GM23338 (cell line): Measurements from ENCODE around the gene RBBP7. TPM values are rescaled to one million over a fixed set of nuclear protein-coding genes. Genes with fewer than 3 reads are reported as not detected.

Source experiments
- ATAC-seq: fragments of 200-7000 bp; cut with Tn5 transposase; 3 replicates; pipeline ENCODE4 v1.9.1; 2020
- DNase-seq: peaks from one replicate; pipeline ENCODE4 v3.0.0-alpha.2; 2015; ENCODE audit warnings: low spot score
- H2AFZ ChIP-seq: fragments of 200-600 bp; sonication (generic); 2 replicates; pipeline ENCODE4 v1.8.0; 2016; ENCODE audit warnings: antibody characterized with exemption, mild to moderate bottlenecking, moderate library complexity
- H3F3A ChIP-seq: fragments of 200-600 bp; sonication (generic); replicated peaks from 2 replicates; pipeline ENCODE4 v1.8.0; 2017; ENCODE audit warnings: antibody characterized with exemption, mixed run types, low read depth
- H3K27ac ChIP-seq: fragments of 200-600 bp; sonication (generic); 2 replicates; pipeline ENCODE4 v1.6.1; 2016; ENCODE audit warnings: low read depth
- H3K27me3 ChIP-seq: fragments of 200-600 bp; sonication (generic); 2 replicates; pipeline ENCODE4 v1.8.0; 2016; ENCODE audit warnings: mild to moderate bottlenecking, mixed run types, moderate library complexity; ENCODE audit not compliant: insufficient read depth
- H3K36me3 ChIP-seq: fragments of 200-600 bp; sonication (generic); 2 replicates; pipeline ENCODE4 v1.8.0; 2016; ENCODE audit warnings: mild to moderate bottlenecking; ENCODE audit not compliant: insufficient read depth
- H3K4me1 ChIP-seq: fragments of 200-600 bp; sonication (generic); 2 replicates; pipeline ENCODE4 v1.8.0; 2016; ENCODE audit warnings: mild to moderate bottlenecking, moderate library complexity; ENCODE audit not compliant: insufficient read depth
- H3K4me2 ChIP-seq: fragments of 200-600 bp; sonication (generic); 2 replicates; pipeline ENCODE4 v1.7.1; 2017; ENCODE audit warnings: mixed run types
- H3K4me3 ChIP-seq: fragments of 200-600 bp; sonication (generic); 2 replicates; pipeline ENCODE4 v1.6.1; 2016; ENCODE audit warnings: mixed run types
- H3K79me2 ChIP-seq: fragments of 200-600 bp; sonication (generic); replicated peaks from 2 replicates; pipeline ENCODE4 v1.8.0; 2017; ENCODE audit warnings: mild to moderate bottlenecking; ENCODE audit not compliant: insufficient read depth
- H3K9me2 ChIP-seq: fragments of 200-600 bp; sonication (generic); 2 replicates; pipeline ENCODE4 v1.8.0; 2017; ENCODE audit not compliant: insufficient read depth
- H4K20me1 ChIP-seq: fragments of 200-600 bp; sonication (generic); replicated peaks from 2 replicates; pipeline ENCODE4 v1.8.0; 2017; ENCODE audit warnings: mild to moderate bottlenecking; ENCODE audit not compliant: insufficient read depth
- H3K27ac Mint-ChIP-seq: 2 replicates; pipeline ENCODE4 v1.8.0; 2020; ENCODE audit warnings: inconsistent platforms, mild to moderate bottlenecking, moderate library complexity, mixed read lengths
- H3K27me3 Mint-ChIP-seq: 3 replicates; pipeline ENCODE4 v1.8.0; 2022; ENCODE audit warnings: low read depth, mild to moderate bottlenecking, moderate library complexity, mixed read lengths, inconsistent platforms; ENCODE audit not compliant: insufficient read depth, poor library complexity
- H3K36me3 Mint-ChIP-seq: 3 replicates; pipeline ENCODE4 v1.8.0; 2021; ENCODE audit warnings: low read depth, mild to moderate bottlenecking, inconsistent platforms, moderate library complexity, mixed read lengths
- H3K4me1 Mint-ChIP-seq: 3 replicates; pipeline ENCODE4 v1.8.0; 2020; ENCODE audit warnings: mild to moderate bottlenecking, inconsistent platforms, mixed read lengths
- H3K4me3 Mint-ChIP-seq: 3 replicates; pipeline ENCODE4 v1.8.0; 2021; ENCODE audit warnings: moderate library complexity, mild to moderate bottlenecking, inconsistent platforms, mixed read lengths
- H3K9me3 Mint-ChIP-seq: 3 replicates; pipeline ENCODE4 v1.8.0; 2020; ENCODE audit warnings: moderate library complexity, mild to moderate bottlenecking, inconsistent platforms, mixed read lengths
- CREB1 ChIP-seq: fragments of 250-450 bp; sonication (Bioruptor Pico); IDR thresholded peaks from 2 replicates; pipeline ENCODE4 v1.5.0; 2020; ENCODE audit warnings: low read depth, mild to moderate bottlenecking, moderate library complexity
- ETS1 ChIP-seq: IDR thresholded peaks from 2 replicates; pipeline ENCODE4 v1.6.1; 2016; ENCODE audit warnings: antibody characterized with exemption
- EZH2 ChIP-seq: fragments of 200-600 bp; sonication (generic); IDR thresholded peaks from one replicate; pipeline ENCODE4 v1.8.0; 2017; ENCODE audit warnings: antibody characterized with exemption, mild to moderate bottlenecking, low read depth; ENCODE audit not compliant: unreplicated experiment
- EZH2phosphoT487 ChIP-seq: fragments of 200-600 bp; sonication (generic); IDR thresholded peaks from one replicate; pipeline ENCODE4 v1.8.1; 2018; ENCODE audit warnings: antibody characterized with exemption; ENCODE audit not compliant: unreplicated experiment
- JUNB ChIP-seq: IDR thresholded peaks from one replicate; pipeline ENCODE4 v1.6.1; 2016; ENCODE audit warnings: antibody characterized with exemption; ENCODE audit not compliant: unreplicated experiment
- NANOG ChIP-seq: IDR thresholded peaks from 2 replicates; pipeline ENCODE4 v1.6.1; 2016; ENCODE audit warnings: antibody characterized with exemption, borderline replicate concordance
- POLR2AphosphoS5 ChIP-seq: IDR thresholded peaks from 2 replicates; pipeline ENCODE4 v1.6.1; 2016; ENCODE audit warnings: antibody characterized with exemption, low read depth
- REST ChIP-seq: IDR thresholded peaks from one replicate; pipeline ENCODE4 v1.6.1; 2018; ENCODE audit warnings: antibody characterized with exemption; ENCODE audit not compliant: unreplicated experiment
- STAT1 ChIP-seq: IDR thresholded peaks from one replicate; pipeline ENCODE4 v1.6.1; 2016; ENCODE audit warnings: antibody characterized with exemption; ENCODE audit not compliant: unreplicated experiment
- ZNF114 ChIP-seq: fragments of 250-450 bp; sonication (Bioruptor Pico); IDR thresholded peaks from 2 replicates; pipeline ENCODE4 v1.5.0; 2020; ENCODE audit warnings: mild to moderate bottlenecking, moderate library complexity
- polyA plus RNA-seq: library from polyadenylated mRNA; unstranded; fragments of >200 nt; fragmentation: Nextera tagmentation; extraction: Ambion mirVana; gene quantifications from 2 replicates; pipeline ENCODE4 v1.2.1, GENCODE V29; 2016
- total RNA-seq: library from RNA; depleted of rRNA; stranded (reverse); fragments of >200 nt; shearing (Covaris generic); gene quantifications from 2 replicates; pipeline ENCODE4 v1.2.3, GENCODE V29; 2014

Gene RBBP7
- total and polyA plus RNA-seq, 2 experiments from 2014 or later = 111 to 167 TPM

GRCh38 chrX:16918979-16919378, 48.8 kb upstream of the RBBP7 start (continued):
- no peak for TF ChIP-seq REST

- H3K27ac Mint-ChIP-seq = no peak overlapping the region
- no peak overlapping the region for H3K4me3 Mint-ChIP-seq
- Histone ChIP-seq H3K4me2 (no peak overlapping the region), H3K36me3 (no peaks in the 10 kb centered on the region), H2AFZ (no peak overlapping the region), H3K9me2 (no peaks in the 10 kb centered on the region), H3K4me3 (no peak overlapping the region), H4K20me1 (no peaks in the 10 kb centered on the region), H3K27me3 (no peaks in the 10 kb centered on the region), H3K4me1 (no peaks in the 10 kb centered on the region), H3F3A (no peaks in the 10 kb centered on the region), H3K79me2 (no peaks in the 10 kb centered on the region), H3K27ac (no peak overlapping the region)
- no peaks in the 10 kb centered on the region for H3K4me1 Mint-ChIP-seq
- DNase-seq = no peak
- no peaks in the 10 kb centered on the region for H3K27me3 Mint-ChIP-seq
- TF ChIP-seq CREB1 (no peak), EZH2 (no peak), JUNB (no peak), ZNF114 (no peak), NANOG (no peak), POLR2AphosphoS5 (no peak), ETS1 (no peak)
- ATAC-seq = no peak
- H3K36me3 Mint-ChIP-seq = no peaks in the 10 kb centered on the region
- H3K9me3 Mint-ChIP-seq = no peaks in the 10 kb centered on the region
These were observed 47.0 kb upstream of the RBBP7 start for GRCh38 chrX:16917120-16917519.

GRCh38 chrX:16916561-16916960, 46.4 kb upstream of the RBBP7 start:
- H3K79me2 ChIP-seq = no peaks in the 10 kb centered on the region
- DNase-seq (no peak), ATAC-seq (no peak)
- no peaks in the 10 kb centered on the region for H3K27me3 ChIP-seq
- no peaks in the 10 kb centered on the region for H3K4me1 ChIP-seq
- Mint-ChIP-seq H3K4me1 (no peaks in the 10 kb centered on the region), H3K9me3 (no peaks in the 10 kb centered on the region), H3K27ac (no peak overlapping the region), H3K36me3 (no peaks in the 10 kb centered on the region), H3K27me3 (no peaks in the 10 kb centered on the region), H3K4me3 (no peak overlapping the region)
- no peak overlapping the region for H3K4me3 ChIP-seq
- H3K9me2 ChIP-seq = no peaks in the 10 kb centered on the region
- no peak overlapping the region for H3K4me2 ChIP-seq
- H2AFZ ChIP-seq = no peak overlapping the region
- no peaks in the 10 kb centered on the region for H3F3A ChIP-seq
- no peaks in the 10 kb centered on the region for H4K20me1 ChIP-seq
- no peak overlapping the region for H3K27ac ChIP-seq
- H3K36me3 ChIP-seq = no peaks in the 10 kb centered on the region
- no peak for TF ChIP-seq EZH2phosphoT487
- TF ChIP-seq ETS1 = no peak
- TF ChIP-seq STAT1 = no peak
